Thoracic aorta (tissue), 2 donors: ENCODE data around the gene RPL22. TPM values are rescaled to one million over a fixed set of nuclear protein-coding genes. Genes with fewer than 3 reads are reported as not detected.

Experiments
- ATAC-seq: fragments of 150-250 bp; one replicate; pipeline ENCODE4 v1.8.0; 2017; ENCODE audit warnings: low read depth; ENCODE audit not compliant: insufficient number of reproducible peaks, low FRiP score
- DNase-seq: peaks from one replicate; pipeline ENCODE4 v3.0.0-alpha.2; 2020; ENCODE audit warnings: low spot score
- H3K27ac ChIP-seq, 2 donors: fragments of 200-600 bp; sonication (generic); 1 replicate in 1 of 2; 2 replicates in 1 of 2; pipeline ENCODE4 v1.5.1; 2016; ENCODE audit warnings: mild to moderate bottlenecking in 2 of 2, moderate library complexity in 2 of 2
- H3K27me3 ChIP-seq: fragments of 200-600 bp; sonication (generic); replicated peaks from 2 replicates; pipeline ENCODE4 v1.6.0; 2016; ENCODE audit warnings: mild to moderate bottlenecking; ENCODE audit not compliant: insufficient read depth
- H3K36me3 ChIP-seq: fragments of 200-600 bp; sonication (generic); one replicate; pipeline ENCODE4 v1.5.1; 2016
- H3K4me1 ChIP-seq, 2 donors: fragments of 200-600 bp; sonication (generic); 1 replicate in 1 of 2; 2 replicates in 1 of 2; pipeline versions ENCODE4 v1.5.1 to v1.6.0; 2016; ENCODE audit warnings: low read depth in 2 of 2, mild to moderate bottlenecking in 1 of 2; ENCODE audit not compliant: control insufficient read depth in 1 of 2
- H3K4me3 ChIP-seq: fragments of 200-600 bp; sonication (generic); 2 replicates; pipeline ENCODE4 v1.5.1; 2016; ENCODE audit warnings: mild to moderate bottlenecking
- H3K9me3 ChIP-seq: fragments of 200-600 bp; sonication (generic); 2 replicates; pipeline ENCODE4 v1.5.1; 2016
- CTCF ChIP-seq: fragments of 200-600 bp; sonication (generic); IDR thresholded peaks from one replicate; pipeline ENCODE4 v1.5.1; 2019; ENCODE audit warnings: antibody characterized with exemption
- total RNA-seq, 2 donors: library from RNA; depleted of rRNA; stranded (reverse); fragments of >200 nt; gene quantifications; one replicate each; pipeline versions ENCODE4 v1.1.0 to v1.2.3, GENCODE V29; 2016

The RPL22 gene
- total RNA-seq, 2 donors from 2014 or later: 80.4 to 130 TPM

- DNase-seq (no peak), ATAC-seq (no peak)
- H3K36me3 ChIP-seq: no peaks in the 10 kb centered on the region
- no peak overlapping the region for H3K4me3 ChIP-seq
- no peaks in the 10 kb centered on the region for H3K27me3 ChIP-seq
- no peak overlapping the region for H3K27ac ChIP-seq
- H3K9me3 ChIP-seq: no peaks in the 10 kb centered on the region
- H3K4me1 ChIP-seq: no peaks in the 10 kb centered on the region
- no peak for TF ChIP-seq CTCF
These were observed 36.6 kb downstream of the RPL22 start for GRCh38 chr1:6162773-6163172.

GRCh38 chr1:6162341-6162740, 37.1 kb downstream of the RPL22 start:
- no peaks in the 10 kb centered on the region for H3K4me1 ChIP-seq
- no peaks in the 10 kb centered on the region for H3K36me3 ChIP-seq
- TF ChIP-seq CTCF: no peak
- ATAC-seq (no peak), DNase-seq (no peak)
- no peaks in the 10 kb centered on the region for H3K27me3 ChIP-seq
- no peak overlapping the region for H3K27ac ChIP-seq
- no peaks in the 10 kb centered on the region for H3K9me3 ChIP-seq
- no peak overlapping the region for H3K4me3 ChIP-seq

GRCh38 chr1:6158181-6158580, 41.2 kb downstream of the RPL22 start:
- no peak overlapping the region for H3K27ac ChIP-seq
- no peak overlapping the region for H3K4me3 ChIP-seq
- H3K36me3 ChIP-seq: no peaks in the 10 kb centered on the region
- ATAC-seq (no peak), DNase-seq (no peak)
- H3K4me1 ChIP-seq: no peaks in the 10 kb centered on the region
- no peak for TF ChIP-seq CTCF
- H3K9me3 ChIP-seq: no peaks in the 10 kb centered on the region
- no peaks in the 10 kb centered on the region for H3K27me3 ChIP-seq

GRCh38 chr1:6157528-6158174, 41.7 kb downstream of the RPL22 start:
- Histone ChIP-seq H3K27ac (no peak overlapping the region), H3K9me3 (no peaks in the 10 kb centered on the region), H3K36me3 (no peaks in the 10 kb centered on the region), H3K27me3 (no peaks in the 10 kb centered on the region), H3K4me3 (no peak overlapping the region), H3K4me1 (no peaks in the 10 kb centered on the region)
- no peak for ATAC-seq
- TF ChIP-seq CTCF: no peak
- no peak for DNase-seq

GRCh38 chr1:6157132-6157527, 42.3 kb downstream of the RPL22 start:
- no peak overlapping the region for H3K4me3 ChIP-seq
- DNase-seq: no peak
- H3K27ac ChIP-seq: no peak overlapping the region
- H3K9me3 ChIP-seq: no peaks in the 10 kb centered on the region
- H3K36me3 ChIP-seq: no peaks in the 10 kb centered on the region
- H3K27me3 ChIP-seq: no peaks in the 10 kb centered on the region
- H3K4me1 ChIP-seq: no peaks in the 10 kb centered on the region
- no peak for ATAC-seq
- TF ChIP-seq CTCF: no peak
